Skeletal muscle satellite cell (primary cell): Measurements from ENCODE around the gene SALL1.

ENCODE experiments used
- H3K27me3 ChIP-seq: 2 replicates; pipeline ENCODE4 v1.7.0; 2013; ENCODE audit warnings: low read length; ENCODE audit not compliant: control insufficient read depth, insufficient read depth
- H3K36me3 ChIP-seq: 2 replicates; pipeline ENCODE4 v1.7.0; 2013; ENCODE audit warnings: mild to moderate bottlenecking, control low read depth, low read length; ENCODE audit not compliant: insufficient read depth
- H3K4me1 ChIP-seq: 2 replicates; pipeline ENCODE4 v1.7.0; 2013; ENCODE audit warnings: low read length; ENCODE audit not compliant: control insufficient read depth, insufficient read depth
- H3K4me2 ChIP-seq: 2 replicates; pipeline ENCODE4 v1.7.0; 2013; ENCODE audit warnings: mild to moderate bottlenecking, low read length
- H3K4me3 ChIP-seq: 2 replicates; pipeline ENCODE4 v1.7.0; 2013; ENCODE audit warnings: low read length
- H3K9ac ChIP-seq: 2 replicates; pipeline ENCODE4 v1.7.0; 2013; ENCODE audit warnings: mild to moderate bottlenecking, low read depth, low read length, moderate library complexity
- H3K9me3 ChIP-seq: replicated peaks from 2 replicates; pipeline ENCODE4 v1.7.0; 2013; ENCODE audit warnings: mild to moderate bottlenecking, control low read depth, low read length

Gene SALL1

DNA sequence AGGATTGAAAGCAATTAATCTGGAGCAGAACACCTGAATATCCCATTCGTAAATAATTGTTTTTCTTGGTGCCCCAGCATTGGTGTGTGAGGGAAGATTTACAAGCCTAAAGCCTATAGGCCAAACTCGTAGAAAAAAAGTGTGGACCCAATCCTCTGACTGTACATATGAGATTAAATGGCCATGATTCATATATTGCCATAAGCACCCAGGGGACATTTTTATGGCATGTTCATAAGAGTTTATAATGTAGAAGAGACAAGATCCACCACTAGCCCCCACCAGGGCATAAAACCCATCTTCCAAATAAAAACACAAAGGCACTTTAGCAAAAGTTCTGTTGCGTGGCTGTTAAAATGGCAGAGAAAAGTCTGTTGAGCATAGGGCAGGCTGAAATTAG, 15.5 kb upstream of the SALL1 start:
- Histone ChIP-seq H3K4me1 (no peaks in the 10 kb centered on the region), H3K4me3 (no peak overlapping the region), H3K9ac (no peak overlapping the region), H3K27me3 (no peaks in the 10 kb centered on the region), H3K36me3 (no peaks in the 10 kb centered on the region), H3K9me3 (no peaks in the 10 kb centered on the region), H3K4me2 (no peak overlapping the region)

DNA sequence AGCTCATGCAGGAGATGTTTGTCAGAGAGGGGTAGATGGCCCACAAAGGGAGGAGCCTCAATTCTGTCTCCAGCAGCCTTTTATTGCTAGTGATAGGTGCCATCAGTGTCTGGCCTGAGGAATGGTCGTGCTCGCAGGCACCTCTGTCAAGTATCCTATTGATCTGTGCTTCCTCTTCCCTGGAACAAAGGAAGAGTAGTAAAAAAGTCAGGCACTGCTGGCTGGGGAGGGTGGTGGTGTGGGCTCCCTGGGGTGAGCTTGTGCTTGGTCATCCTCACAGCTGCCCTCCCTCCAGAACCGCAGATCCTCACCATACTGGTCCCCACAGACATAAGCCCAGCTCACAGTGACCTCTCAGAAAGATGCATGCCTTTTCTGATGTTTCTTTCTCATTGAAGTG, 15.0 kb upstream of the SALL1 start:
- no peak overlapping the region for H3K4me3 ChIP-seq
- H3K36me3 ChIP-seq, result no peaks in the 10 kb centered on the region
- H3K27me3 ChIP-seq, result no peaks in the 10 kb centered on the region
- no peaks in the 10 kb centered on the region for H3K9me3 ChIP-seq
- no peaks in the 10 kb centered on the region for H3K4me1 ChIP-seq
- H3K4me2 ChIP-seq, result no peak overlapping the region
- no peak overlapping the region for H3K9ac ChIP-seq

DNA sequence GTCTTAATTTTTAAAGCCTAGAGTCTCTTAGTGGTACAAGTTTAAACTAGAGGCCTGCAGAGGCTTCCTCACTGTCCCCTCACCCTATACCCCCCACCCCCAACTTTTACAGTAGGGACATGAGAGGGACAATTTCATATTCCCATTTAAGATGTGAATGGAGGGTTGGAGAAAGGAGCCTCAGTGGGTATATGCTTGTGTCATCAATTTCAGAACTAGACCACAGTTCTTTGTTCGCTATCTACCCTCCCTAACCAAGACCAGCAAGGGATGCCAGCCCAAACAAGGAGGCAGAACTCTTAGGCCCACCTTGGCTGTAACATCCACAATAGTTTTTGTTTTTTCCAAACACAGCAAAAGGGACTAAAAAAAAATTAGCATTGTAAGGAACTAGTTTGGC, 14.0 kb upstream of the SALL1 start:
- Histone ChIP-seq H3K27me3 (no peaks in the 10 kb centered on the region), H3K4me2 (no peak overlapping the region), H3K4me1 (no peaks in the 10 kb centered on the region), H3K4me3 (no peak overlapping the region), H3K9ac (no peak overlapping the region), H3K9me3 (no peaks in the 10 kb centered on the region), H3K36me3 (no peaks in the 10 kb centered on the region)

DNA sequence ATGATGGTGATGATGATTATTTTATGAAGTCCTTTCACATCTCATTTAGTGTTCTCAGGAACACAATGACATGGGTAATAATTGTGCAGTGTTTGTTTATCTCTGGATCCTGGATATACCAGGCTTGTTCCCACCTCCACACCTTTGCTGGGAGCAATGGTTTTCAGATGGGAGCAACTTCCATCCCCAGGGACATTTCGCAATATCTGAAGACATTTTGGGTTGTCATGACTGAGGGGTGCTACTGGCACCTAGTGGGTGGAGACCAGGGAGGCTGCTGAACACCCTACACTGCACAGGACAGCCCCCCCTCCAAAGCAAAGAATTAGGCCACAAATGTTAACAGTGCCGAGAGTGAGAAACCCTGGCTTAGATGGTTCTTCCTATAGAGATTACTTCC, 13.5 kb upstream of the SALL1 start:
- H3K4me2 ChIP-seq, result no peak overlapping the region
- no peaks in the 10 kb centered on the region for H3K27me3 ChIP-seq
- H3K4me1 ChIP-seq, result no peaks in the 10 kb centered on the region
- H3K36me3 ChIP-seq, result no peaks in the 10 kb centered on the region
- H3K9ac ChIP-seq, result no peak overlapping the region
- H3K9me3 ChIP-seq, result no peaks in the 10 kb centered on the region
- no peak overlapping the region for H3K4me3 ChIP-seq

DNA sequence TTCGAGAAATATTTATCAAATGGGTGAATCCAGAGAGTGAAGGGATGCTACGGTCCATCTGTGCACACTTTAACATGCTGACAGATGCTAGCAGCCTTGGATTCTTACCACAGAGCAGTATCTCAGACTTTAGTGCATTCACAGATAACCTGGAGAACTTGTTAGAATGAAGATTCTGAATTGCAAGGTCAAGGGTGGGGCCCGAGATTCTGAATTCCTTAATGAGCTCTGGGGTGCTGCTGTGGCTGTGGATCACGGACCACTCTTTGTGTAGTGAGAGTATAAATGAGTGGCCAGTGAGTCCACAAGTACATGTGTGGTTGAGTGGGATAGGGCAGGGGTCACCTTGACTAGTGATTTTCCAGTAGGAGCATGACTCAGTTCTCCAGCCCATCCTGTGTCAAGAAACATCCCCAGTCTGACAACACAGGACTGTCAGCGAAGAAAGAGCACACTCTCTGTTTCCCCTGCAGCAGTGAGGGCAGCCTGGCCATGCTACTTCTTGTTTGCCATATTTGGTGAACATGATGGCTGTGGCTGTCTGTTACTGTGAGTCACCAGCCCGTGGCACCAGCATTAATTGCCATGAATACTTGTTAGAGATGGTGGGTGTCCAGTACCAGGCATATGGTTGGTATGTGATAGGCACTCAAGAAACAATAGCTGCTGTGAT, 13.0 kb upstream of the SALL1 start:
- Histone ChIP-seq H3K4me3 (no peak overlapping the region), H3K27me3 (no peaks in the 10 kb centered on the region), H3K4me2 (no peak overlapping the region), H3K9ac (no peak overlapping the region), H3K36me3 (no peaks in the 10 kb centered on the region), H3K9me3 (no peaks in the 10 kb centered on the region), H3K4me1 (no peaks in the 10 kb centered on the region)

DNA sequence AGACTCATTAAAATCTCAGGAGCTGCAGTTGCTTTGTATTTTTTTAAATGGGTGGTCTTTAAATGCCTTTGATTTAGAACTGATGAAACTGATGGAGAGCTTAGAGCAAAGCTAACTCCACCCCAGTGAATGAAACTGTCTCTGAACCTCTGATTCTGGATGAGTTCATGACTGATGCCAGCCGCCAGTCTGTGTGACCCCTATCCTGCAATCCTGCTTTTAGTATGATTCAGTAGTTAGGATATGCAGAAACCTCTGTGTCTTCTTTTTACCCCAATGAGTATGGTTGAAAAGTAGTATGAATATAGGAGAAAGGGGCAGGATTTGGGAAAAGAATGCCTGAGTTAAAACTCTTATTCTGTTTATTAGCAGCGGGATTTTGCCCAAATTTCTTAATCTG, 12.3 kb upstream of the SALL1 start:
- H3K4me3 ChIP-seq, result no peak overlapping the region
- no peaks in the 10 kb centered on the region for H3K27me3 ChIP-seq
- no peaks in the 10 kb centered on the region for H3K4me1 ChIP-seq
- H3K4me2 ChIP-seq, result no peak overlapping the region
- no peak overlapping the region for H3K9ac ChIP-seq
- no peaks in the 10 kb centered on the region for H3K36me3 ChIP-seq
- no peaks in the 10 kb centered on the region for H3K9me3 ChIP-seq

DNA sequence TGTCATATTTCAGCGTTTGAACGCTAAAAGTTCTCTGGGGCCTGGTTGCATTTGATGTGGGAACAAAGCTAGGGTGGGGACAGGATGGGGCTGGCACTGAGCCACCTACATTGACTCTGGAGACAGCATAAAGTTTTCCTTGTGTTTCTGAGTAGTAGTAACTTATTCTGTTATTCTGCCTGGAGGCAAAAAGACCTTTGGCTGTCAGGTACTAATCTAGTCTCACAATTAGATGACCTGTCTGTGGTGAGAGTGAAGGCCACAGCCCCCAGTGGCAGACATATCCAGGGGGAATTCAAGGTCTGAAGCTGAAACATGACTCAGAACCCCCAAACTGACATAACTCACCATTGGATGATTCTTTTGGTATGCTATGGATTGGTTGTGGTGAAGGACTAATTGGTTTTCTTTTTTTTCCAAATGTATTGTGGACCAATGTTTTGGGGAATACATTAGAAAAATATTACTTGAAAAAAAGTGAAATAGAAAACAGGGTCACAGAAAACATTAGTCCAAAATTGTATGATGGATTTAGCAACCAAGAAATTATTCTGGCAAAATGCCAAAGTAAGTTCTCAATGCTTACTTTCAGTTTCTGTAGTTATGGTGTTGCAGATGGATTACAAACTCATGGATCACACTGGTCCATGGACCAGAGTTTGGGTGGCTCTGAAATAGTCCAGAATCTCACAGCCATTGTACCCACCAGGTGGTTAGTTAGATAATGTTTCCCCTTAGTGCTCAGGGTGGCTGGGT, 10.5 kb upstream of the SALL1 start:
- Histone ChIP-seq H3K4me2 (no peak overlapping the region), H3K4me3 (no peak overlapping the region), H3K36me3 (no peaks in the 10 kb centered on the region), H3K9ac (no peak overlapping the region), H3K4me1 (no peaks in the 10 kb centered on the region), H3K27me3 (peaks cover 10% of the 10 kb centered on the region), H3K9me3 (no peaks in the 10 kb centered on the region)

DNA sequence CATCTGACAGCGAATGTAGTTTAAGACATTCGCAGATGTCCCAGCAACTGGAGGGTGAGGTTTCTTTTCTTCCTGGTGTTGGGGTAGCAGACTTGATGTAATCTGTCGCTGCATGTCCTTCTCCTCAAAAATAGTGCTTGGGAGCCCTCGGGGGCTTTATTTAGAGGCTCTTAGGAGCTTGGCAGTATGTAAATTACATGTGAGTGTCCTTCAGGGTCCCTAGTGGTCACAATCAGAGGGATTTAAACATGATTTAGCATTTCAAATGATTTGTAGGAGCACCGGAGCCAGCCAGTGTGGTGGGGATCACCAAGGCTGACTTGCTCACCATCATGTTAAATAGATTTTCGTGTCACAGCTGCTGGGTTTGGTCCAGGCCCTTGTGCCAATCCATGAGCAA, 8.8 kb upstream of the SALL1 start:
- Histone ChIP-seq H3K9ac (no peak overlapping the region), H3K4me2 (no peak overlapping the region), H3K9me3 (no peaks in the 10 kb centered on the region), H3K4me1 (no peaks in the 10 kb centered on the region), H3K4me3 (no peak overlapping the region), H3K36me3 (no peaks in the 10 kb centered on the region), H3K27me3 (peaks cover 27% of the 10 kb centered on the region)

DNA sequence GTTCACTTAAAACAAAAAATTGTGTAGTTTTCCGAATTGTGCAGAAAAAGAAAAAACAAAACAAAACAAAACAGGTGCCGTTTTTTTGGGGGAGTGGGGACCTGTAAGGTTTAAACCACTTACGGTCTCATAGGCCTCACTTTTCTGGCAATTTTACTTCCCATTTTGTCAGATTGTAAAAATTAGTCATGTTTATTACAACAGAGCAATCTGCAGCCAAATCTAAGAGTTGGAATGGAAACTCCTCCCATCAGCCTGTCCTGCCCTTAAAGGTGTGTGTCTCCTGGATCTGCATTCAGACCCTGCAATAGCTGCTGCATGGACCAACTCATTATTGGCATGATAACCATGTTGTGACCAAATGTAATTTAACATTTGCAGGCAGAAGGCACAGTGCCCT, 8.2 kb upstream of the SALL1 start:
- no peaks in the 10 kb centered on the region for H3K4me1 ChIP-seq
- H3K4me3 ChIP-seq, result no peak overlapping the region
- H3K27me3 ChIP-seq, result peaks cover 30% of the 10 kb centered on the region
- no peaks in the 10 kb centered on the region for H3K36me3 ChIP-seq
- no peak overlapping the region for H3K9ac ChIP-seq
- peaks cover 3% of the 10 kb centered on the region for H3K9me3 ChIP-seq
- no peak overlapping the region for H3K4me2 ChIP-seq

DNA sequence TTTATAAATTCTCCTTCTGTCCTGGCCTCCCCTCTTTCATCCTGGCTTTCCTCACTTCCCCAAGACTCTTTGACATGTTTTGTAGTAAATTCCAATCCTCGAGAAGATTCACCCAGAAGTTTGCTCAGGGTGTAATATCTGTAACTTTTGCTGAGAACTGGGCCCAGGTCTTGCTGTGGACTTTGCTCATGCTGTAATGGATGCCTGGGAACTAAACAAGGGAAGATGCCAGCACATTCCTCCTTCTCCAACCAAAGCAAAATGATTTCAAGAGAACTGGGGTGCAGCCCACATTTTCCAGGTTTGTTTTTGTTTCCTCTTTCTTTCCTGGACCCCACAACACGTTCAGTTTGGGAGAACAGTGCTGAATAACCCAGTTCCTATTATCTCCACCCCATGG, 6.6 kb upstream of the SALL1 start:
- Histone ChIP-seq H3K36me3 (no peaks in the 10 kb centered on the region), H3K4me1 (no peaks in the 10 kb centered on the region), H3K9me3 (peaks cover 3% of the 10 kb centered on the region), H3K4me3 (no peak overlapping the region), H3K4me2 (no peak overlapping the region), H3K27me3 (peaks cover 44% of the 10 kb centered on the region), H3K9ac (no peak overlapping the region)

DNA sequence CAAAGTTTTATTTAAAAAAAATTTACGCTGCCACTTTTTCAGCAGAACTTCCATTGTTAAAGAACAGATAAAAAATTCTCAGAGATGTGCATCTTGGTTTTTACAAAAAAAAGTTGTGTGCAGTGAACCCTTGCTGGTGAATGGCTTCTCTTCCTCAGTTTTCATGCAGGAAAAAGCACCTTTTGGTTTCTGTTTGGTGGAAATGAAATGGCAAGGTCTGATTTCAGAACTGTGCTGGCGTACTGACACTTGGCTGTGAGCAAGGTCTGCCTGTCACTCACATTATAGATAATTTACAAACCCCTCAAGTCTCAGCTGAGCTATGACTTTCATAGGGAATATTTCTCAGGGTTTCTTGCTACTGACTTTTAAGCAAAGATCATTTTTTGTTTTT, 5.7 kb upstream of the SALL1 start:
- Histone ChIP-seq H3K36me3 (no peaks in the 10 kb centered on the region), H3K27me3 (peaks cover 50% of the 10 kb centered on the region), H3K9me3 (peaks cover 3% of the 10 kb centered on the region), H3K4me1 (no peaks in the 10 kb centered on the region), H3K9ac (no peak overlapping the region), H3K4me3 (no peak overlapping the region), H3K4me2 (no peak overlapping the region)
